KMS-11 (cell line): ENCODE data around the gene B4GALT4.

Experiments used
- H2AFZ ChIP-seq: fragments of 200-600 bp; sonication (generic); 2 replicates; pipeline ENCODE4 v1.6.1; 2016; ENCODE audit warnings: antibody characterized with exemption, mixed run types, low read depth
- H3K27ac ChIP-seq: fragments of 200-600 bp; sonication (generic); 2 replicates; pipeline ENCODE4 v1.6.1; 2016; ENCODE audit warnings: mild to moderate bottlenecking, mixed run types
- H3K27me3 ChIP-seq: fragments of 200-600 bp; sonication (generic); 2 replicates; pipeline ENCODE4 v1.6.1; 2017; ENCODE audit warnings: mild to moderate bottlenecking, low read depth, mixed run types, moderate library complexity; ENCODE audit not compliant: insufficient read depth
- H3K36me3 ChIP-seq: fragments of 200-600 bp; sonication (generic); 2 replicates; pipeline ENCODE4 v1.6.1; 2017; ENCODE audit warnings: mild to moderate bottlenecking, mixed run types; ENCODE audit not compliant: insufficient read depth
- H3K4me1 ChIP-seq: fragments of 200-600 bp; sonication (generic); 2 replicates; pipeline ENCODE4 v1.6.1; 2016; ENCODE audit warnings: mild to moderate bottlenecking, low read depth, mixed run types; ENCODE audit not compliant: poor library complexity, severe bottlenecking
- H3K4me2 ChIP-seq: fragments of 200-600 bp; sonication (generic); 2 replicates; pipeline ENCODE4 v1.7.0; 2016; ENCODE audit warnings: mild to moderate bottlenecking, mixed run types
- H3K4me3 ChIP-seq: fragments of 200-600 bp; sonication (generic); IDR thresholded peaks from 2 replicates; pipeline ENCODE4 v1.6.1; 2017; ENCODE audit warnings: low read depth, low read length, mixed read lengths; ENCODE audit not compliant: insufficient read depth
- H3K79me2 ChIP-seq: fragments of 200-600 bp; sonication (generic); 2 replicates; pipeline ENCODE4 v1.6.1; 2016; ENCODE audit warnings: low read depth, mixed run types; ENCODE audit not compliant: insufficient read depth
- H3K9ac ChIP-seq: fragments of 200-600 bp; sonication (generic); 2 replicates; pipeline ENCODE4 v1.6.1; 2016; ENCODE audit warnings: mild to moderate bottlenecking, mixed run types
- H4K20me1 ChIP-seq: fragments of 200-600 bp; sonication (generic); 2 replicates; pipeline ENCODE4 v1.6.1; 2016; ENCODE audit warnings: mild to moderate bottlenecking, mixed run types; ENCODE audit not compliant: insufficient read depth
- TF ChIP-seq, protein P1 (sequence below): fragments of 200-600 bp; sonication (generic); conservative IDR thresholded peaks from 2 replicates; pipeline ENCODE4 v1.6.1; 2017; ENCODE audit warnings: low read depth, mild to moderate bottlenecking, antibody characterized with exemption, low read length, moderate library complexity, mixed read lengths

B4GALT4 gene, protein sequence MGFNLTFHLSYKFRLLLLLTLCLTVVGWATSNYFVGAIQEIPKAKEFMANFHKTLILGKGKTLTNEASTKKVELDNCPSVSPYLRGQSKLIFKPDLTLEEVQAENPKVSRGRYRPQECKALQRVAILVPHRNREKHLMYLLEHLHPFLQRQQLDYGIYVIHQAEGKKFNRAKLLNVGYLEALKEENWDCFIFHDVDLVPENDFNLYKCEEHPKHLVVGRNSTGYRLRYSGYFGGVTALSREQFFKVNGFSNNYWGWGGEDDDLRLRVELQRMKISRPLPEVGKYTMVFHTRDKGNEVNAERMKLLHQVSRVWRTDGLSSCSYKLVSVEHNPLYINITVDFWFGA

DNA sequence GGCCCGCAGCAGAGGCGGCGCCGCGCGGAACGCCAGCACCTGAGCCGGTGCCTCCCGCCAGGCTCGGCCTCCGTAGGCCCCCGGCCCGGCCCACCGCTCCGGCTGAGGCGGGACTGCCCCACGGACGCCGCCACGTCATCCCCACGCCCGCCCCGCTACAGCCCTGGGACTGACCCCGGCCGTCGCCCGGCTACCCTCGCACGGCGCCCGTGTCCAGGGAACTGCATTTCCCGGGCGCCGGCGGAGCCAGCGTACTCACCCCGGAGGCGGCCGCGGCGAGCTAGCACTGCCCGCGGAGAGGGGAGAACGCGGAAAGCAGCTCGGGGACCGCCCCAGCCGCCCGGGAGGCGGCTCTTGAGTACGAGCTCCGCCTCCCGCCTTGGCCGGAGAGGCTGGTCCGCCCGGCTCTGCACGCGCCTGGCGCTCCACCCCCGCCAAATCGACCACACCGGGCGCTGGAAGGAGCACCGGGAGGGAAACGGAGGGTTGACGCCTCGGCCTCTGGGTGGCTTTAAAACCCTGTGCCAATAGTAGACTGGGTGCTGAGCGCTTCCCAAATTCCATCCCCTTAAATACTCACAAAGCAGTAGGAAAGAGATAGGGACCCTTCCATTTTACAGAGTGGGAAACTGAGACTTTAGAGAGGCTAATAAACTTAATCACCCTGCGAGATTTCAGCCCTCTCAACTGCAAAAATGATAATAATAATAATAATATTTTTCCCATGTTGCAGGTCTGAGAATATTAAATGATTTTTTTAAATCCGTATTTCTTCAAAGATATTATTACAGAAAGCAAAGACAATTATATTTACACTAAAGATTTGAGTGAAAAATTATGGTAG lies at the start of gene B4GALT4:
TSS of gene B4GALT4 (minus strand) at position 288 of the 844 bp plus-strand sequence. CDS start 10,779 bp downstream, outside the sequence.
- peak within 1 kb of the TSS; percentile 45 for H2AFZ ChIP-seq
- TF ChIP-seq, protein P1, sequence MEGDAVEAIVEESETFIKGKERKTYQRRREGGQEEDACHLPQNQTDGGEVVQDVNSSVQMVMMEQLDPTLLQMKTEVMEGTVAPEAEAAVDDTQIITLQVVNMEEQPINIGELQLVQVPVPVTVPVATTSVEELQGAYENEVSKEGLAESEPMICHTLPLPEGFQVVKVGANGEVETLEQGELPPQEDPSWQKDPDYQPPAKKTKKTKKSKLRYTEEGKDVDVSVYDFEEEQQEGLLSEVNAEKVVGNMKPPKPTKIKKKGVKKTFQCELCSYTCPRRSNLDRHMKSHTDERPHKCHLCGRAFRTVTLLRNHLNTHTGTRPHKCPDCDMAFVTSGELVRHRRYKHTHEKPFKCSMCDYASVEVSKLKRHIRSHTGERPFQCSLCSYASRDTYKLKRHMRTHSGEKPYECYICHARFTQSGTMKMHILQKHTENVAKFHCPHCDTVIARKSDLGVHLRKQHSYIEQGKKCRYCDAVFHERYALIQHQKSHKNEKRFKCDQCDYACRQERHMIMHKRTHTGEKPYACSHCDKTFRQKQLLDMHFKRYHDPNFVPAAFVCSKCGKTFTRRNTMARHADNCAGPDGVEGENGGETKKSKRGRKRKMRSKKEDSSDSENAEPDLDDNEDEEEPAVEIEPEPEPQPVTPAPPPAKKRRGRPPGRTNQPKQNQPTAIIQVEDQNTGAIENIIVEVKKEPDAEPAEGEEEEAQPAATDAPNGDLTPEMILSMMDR, result no peak
- no peaks in the 10 kb centered on the region for H3K36me3 ChIP-seq
- H3K27me3 ChIP-seq, result no peaks in the 10 kb centered on the region
- H3K27ac ChIP-seq, result peak within 1 kb of the TSS; percentile 59
- peak within 1 kb of the TSS; percentile 86 for H3K4me2 ChIP-seq
- H3K4me3 ChIP-seq, result peak within 1 kb of the TSS; percentile 88
- peaks cover 25% of the 10 kb centered on the region for H3K4me1 ChIP-seq
- peaks cover 15% of the 10 kb centered on the region; the same call in 1 of the 2 replicates for H3K79me2 ChIP-seq
- peak within 1 kb of the TSS; percentile 84 for H3K9ac ChIP-seq
- no peaks in the 10 kb centered on the region for H4K20me1 ChIP-seq

DNA sequence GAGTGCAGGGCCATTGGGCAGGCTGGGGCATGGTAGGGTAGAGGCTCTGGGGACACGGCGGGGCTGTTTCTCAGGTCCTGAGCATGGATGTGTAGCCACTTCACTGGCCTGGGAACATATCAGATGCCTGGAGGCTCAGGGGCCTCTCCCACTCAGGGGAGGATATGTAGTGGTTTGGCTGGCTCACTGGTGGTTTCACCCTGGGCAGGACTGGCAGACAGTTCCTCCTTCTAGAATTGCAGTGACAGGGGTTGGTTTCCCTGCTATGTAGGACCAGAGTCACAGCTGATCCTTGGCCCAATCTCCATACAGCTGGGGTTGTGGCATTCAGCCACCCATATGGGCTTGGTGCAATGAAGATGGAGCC lies 48.7 kb upstream of the B4GALT4 start:
- TF ChIP-seq, protein P1, result no peak
- H3K27me3 ChIP-seq, result no peaks in the 10 kb centered on the region
- H3K4me1 ChIP-seq, result peaks cover 19% of the 10 kb centered on the region
- no peak overlapping the region for H3K4me2 ChIP-seq
- no peaks in the 10 kb centered on the region for H4K20me1 ChIP-seq
- H3K36me3 ChIP-seq, result no peaks in the 10 kb centered on the region
- no peak overlapping the region for H3K9ac ChIP-seq
- H3K4me3 ChIP-seq, result no peak overlapping the region
- H2AFZ ChIP-seq, result no peak overlapping the region
- no peaks in the 10 kb centered on the region for H3K79me2 ChIP-seq
- no peak overlapping the region for H3K27ac ChIP-seq

DNA sequence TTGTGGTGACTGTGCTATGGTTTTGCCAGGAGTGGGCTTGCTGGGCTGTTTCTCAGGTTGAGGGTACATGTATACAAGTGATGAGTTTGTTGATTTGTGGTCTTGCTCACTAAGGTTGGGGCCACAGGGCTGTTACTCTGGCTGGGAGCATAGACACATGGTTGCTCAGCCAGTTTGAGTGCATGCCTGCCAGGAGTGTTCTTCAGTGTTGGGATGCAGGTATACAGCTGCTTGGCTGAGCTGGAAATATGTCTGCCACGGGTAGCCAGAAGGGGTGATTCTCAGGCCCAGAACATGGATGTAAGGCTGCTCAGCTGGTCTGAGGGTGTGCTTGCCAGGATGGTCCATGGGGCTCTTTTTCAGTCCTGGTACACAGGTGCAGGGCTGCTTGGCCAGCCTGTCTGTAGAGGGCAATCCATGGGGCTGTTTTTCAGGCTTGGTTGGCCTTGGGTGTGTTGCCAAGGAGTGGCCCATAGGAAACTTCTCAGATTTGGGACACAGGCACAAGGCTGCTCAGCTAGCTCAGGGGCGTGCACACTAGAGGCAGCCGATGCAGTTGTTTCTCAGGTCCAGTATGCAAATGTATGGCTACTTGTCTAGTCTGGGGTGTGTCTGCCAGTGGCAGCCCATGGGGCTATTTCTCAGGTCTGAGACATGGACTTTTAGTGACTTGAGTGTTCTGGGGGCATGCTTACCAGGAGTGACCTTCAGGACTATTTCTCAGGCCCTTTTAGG lies 48.2 kb upstream of the B4GALT4 start:
- no peaks in the 10 kb centered on the region for H3K79me2 ChIP-seq
- no peak overlapping the region for H3K27ac ChIP-seq
- no peaks in the 10 kb centered on the region for H3K27me3 ChIP-seq
- TF ChIP-seq, protein P1, result no peak
- H3K36me3 ChIP-seq, result no peaks in the 10 kb centered on the region
- peaks cover 19% of the 10 kb centered on the region for H3K4me1 ChIP-seq
- H4K20me1 ChIP-seq, result no peaks in the 10 kb centered on the region
- no peak overlapping the region for H3K4me3 ChIP-seq
- no peak overlapping the region for H3K4me2 ChIP-seq
- H2AFZ ChIP-seq, result no peak overlapping the region
- H3K9ac ChIP-seq, result no peak overlapping the region

DNA sequence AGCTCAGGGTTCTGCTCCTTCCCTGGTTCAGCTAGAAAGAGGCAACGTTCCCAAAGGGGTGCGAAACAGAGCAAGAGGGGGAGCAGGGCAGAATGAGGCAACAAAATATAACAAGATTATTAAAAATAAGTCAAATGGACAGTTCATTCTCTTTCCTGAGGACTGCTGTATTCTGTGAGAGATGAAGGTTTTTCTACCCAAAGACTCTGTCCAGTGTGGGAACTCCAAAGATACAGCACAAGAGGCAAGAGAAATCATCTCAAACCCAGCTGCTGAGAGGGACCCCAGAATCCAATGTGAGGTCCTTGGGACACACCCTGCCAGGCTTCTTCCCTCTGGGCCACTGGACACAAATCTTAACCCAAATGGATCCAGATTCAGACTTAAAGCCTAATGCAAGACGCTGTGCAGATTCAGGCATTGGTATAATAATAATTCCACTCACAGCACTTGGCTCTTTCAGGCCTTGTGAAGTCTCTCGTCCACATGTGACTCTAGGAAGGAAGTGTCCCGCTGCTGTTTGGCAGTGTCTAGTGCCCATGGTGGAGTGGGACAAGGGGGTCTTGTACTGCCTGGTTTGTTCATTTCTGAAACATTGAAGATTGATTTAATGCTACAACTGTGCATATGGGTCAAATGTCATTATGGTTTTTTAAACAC lies 39.0 kb upstream of the B4GALT4 start:
- H3K79me2 ChIP-seq, result no peaks in the 10 kb centered on the region
- H3K27me3 ChIP-seq, result no peaks in the 10 kb centered on the region
- H3K36me3 ChIP-seq, result no peaks in the 10 kb centered on the region
- no peak overlapping the region for H2AFZ ChIP-seq
- TF ChIP-seq, protein P1, result no peak
- no peak overlapping the region for H3K27ac ChIP-seq
- H3K4me2 ChIP-seq, result no peak overlapping the region
- no peak overlapping the region for H3K4me3 ChIP-seq
- H4K20me1 ChIP-seq, result no peaks in the 10 kb centered on the region
- H3K9ac ChIP-seq, result no peak overlapping the region
- H3K4me1 ChIP-seq, result no peaks in the 10 kb centered on the region
